ENCODE data around the gene SH3TC2.

The SH3TC2 gene

GRCh38 chr5:148967783-148968182, 95.1 kb downstream of the SH3TC2 start:
- no peak for DNase-seq

DNA sequence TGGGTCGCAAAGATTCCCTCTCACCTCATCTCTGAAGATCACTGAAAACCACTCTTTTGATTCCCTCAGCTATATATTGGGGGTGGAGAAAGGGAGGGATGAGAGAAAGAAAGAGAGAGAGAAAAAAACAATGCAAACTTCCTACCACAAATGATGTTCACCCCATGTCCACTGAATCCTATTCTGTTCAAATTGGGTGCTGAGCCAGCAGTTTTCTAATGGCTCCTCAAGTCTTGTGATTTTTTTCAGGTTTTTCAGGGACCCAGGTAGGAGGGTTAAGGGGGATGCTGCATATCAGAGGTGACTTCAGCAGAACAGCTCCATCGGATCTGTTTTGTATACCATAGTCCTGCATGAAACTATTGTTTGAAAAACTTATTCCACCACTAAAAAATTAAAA, 95.9 kb downstream of the SH3TC2 start:
- DNase-seq: no peak

- DNase-seq: no peak
Measured at GRCh38 chr5:148966348-148966747, 96.5 kb downstream of the SH3TC2 start.

GRCh38 chr5:148965511-148966265, 97.2 kb downstream of the SH3TC2 start:
- DNase-seq: no peak

- peak; percentile 82 to 92 (median 89) for DNase-seq
Measured at GRCh38 chr5:148963664-148964063, 99.2 kb downstream of the SH3TC2 start.

DNA sequence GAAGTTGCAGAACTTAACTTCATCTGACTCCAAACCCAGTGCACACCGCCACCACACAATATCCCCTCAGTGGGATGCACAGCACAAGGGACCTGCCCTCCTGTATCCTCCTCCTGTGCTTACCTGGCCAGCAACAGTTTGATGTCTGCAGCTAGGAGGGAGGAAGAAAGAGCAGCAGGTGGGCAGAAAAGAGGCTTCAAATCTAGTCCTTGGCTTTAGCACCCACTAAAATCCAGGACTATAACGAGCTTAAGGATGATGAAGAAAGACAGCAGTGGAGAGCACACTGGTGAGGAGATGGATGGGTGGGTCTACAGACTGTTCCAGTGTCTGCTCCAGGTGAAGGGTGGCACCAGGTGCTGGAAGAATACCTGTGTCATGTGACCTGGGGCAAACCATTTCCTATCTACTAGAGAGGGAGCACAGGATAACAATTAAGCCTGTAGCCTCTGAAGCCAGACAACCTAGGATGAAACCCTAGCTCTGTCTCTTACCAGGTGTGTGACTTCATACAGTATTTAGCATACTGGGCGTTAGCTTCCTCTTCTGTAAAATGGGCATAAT, 100.0 kb downstream of the SH3TC2 start:
- no peak for DNase-seq

DNA sequence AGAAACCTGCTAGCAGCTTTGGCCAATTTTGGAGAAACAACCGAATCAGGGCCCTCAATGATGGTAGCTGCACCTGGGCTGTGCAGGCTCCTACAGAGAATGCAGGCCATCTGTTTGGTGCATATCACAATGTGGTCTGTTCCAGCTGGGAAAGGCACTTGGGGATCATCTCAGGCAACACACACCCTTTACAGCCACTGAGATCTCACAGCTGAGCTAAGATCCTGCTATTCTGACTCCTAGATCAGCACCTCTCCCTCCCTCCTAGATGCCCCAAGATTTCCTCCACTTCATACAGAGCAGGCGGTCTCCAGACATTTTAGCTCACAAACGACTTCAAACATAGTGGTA, 100.7 kb downstream of the SH3TC2 start:
- DNase-seq: no peak

DNA sequence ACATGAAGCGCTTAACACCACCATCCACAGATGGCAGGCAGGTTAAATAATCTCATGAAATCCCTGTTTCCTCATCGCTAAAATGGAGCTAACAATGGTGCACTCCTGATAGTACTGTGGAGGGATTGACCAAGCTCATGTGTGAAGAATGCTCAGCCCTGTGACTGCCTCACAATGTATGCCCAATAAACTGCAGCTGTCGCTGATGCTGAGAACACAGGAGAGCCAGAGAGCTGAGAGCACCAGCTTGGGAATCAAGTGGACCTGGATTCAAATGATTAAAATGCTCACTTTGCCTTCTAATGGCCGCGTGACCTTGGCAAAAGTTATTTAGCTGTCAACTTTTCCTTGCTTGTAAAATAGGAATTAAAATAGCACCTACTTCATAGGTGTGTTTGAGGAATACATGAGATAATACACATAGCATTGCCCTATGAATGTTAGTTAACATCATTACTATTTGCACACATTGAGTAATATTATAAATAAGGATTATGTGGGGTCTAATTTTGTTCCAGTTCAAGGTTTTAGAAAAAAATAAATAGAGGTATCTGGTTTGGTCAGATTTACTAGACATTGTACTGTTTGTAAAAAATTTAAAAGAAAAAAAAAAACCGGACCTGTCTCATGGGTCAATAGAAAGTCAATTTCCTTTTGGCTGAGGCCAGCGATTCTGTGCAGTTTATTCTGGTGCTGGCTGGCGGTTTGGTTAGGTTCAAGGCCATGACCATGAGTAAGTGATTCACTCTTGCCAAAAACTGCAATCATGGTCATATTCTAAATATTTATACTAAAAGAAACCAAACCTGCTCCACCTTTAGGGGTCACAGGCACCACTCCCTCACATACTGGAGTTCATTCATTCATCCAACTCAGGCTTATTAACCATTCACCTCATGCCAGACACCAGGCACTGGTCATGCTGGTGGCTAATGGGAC, 101.3 kb downstream of the SH3TC2 start:
- DNase-seq: no peak

DNA sequence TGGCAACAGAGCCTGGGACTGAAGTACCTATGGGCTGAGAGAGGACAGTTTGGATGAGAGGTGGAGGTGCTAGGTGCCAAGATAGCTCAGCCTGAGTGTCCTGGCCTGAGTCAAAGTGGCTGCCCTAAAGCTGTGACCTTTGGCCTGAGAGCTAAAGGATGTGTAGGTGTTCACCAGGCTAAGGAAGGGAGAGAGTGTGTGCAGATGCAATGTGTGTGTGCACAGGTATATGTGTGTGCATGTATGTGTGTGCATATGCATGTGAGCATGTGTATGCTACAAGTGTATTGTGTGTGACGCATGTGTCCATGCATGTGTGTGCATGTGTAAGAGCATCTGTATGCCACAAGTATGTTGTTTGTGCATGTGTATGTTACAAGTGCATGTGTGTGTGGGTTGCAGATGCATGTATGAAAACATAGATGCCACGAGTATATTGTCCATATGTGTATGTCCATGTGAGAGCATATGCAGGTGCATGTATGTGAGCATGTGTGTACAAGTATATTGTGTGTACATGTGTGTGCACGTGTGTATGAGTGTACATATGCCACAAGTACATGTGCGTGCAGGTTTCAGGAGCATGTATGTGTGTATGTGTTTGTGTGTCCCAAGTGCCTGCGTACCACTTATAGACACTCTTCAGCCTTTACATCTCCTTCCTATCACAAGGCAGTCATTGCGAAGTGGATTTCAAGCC, 102.6 kb downstream of the SH3TC2 start:
- DNase-seq: no peak

- DNase-seq: peak; percentile 68 to 77 (median 74)
Measured at GRCh38 chr5:148957591-148958202, 105.2 kb downstream of the SH3TC2 start.

DNA sequence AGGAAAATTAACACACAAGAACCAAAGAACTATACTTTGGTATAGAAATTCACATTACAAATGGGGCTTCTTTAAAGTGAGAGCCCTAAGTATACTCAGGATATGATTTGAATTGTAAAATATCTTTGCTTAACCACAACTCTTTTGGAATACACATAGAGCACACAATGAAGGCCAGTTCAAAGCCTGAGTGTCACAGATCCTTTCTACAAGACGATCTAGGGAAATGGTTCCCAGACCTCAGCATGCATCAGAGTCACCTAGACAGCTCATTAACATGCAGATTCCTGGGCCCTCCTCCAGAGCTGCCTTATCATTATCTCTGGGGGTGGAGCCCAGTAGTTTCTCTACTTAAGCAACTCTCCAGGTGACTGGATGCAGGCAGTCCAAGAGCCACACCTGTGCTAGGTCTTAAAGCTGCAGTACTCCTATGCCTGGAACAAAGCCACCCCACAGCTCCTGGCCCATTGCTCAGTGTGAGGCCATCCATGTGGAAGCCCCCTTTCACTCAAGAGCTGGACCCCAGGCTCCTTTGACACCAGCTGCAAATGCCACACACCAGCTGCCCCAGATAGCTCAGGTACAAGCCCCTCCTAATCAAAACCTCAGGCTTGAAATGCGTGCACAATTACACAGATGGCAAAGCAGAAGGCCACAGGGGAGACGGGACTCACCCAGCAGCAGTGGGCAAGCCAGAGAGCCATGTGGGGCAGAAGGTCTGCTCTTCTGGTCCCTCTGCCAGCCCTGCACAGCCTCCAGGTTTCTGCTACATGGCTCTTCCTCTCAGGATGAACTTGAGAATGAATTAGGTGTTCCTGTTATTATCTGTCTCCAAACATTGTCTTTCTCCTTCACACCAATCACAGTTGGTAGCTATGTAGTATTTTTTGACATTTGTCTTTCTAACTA, 106.1 kb downstream of the SH3TC2 start:
- DNase-seq: no peak

Measured in suppressor macrophage treated with lipopolysaccharide for 1 hour (primary cell).